Fibroblast of the aortic adventitia (primary cell): Measurements from ENCODE around the gene CCDC172. TPM values are rescaled to one million over a fixed set of nuclear protein-coding genes. Genes with fewer than 3 reads are reported as not detected.

Experiments used
- DNase-seq: peaks from one replicate; pipeline ENCODE4 v3.0.0-alpha.2; 2010; ENCODE audit warnings: low read depth
- H3K4me3 ChIP-seq: 2 replicates; pipeline ENCODE4 v1.5.1; 2011; ENCODE audit warnings: low read depth, mild to moderate bottlenecking, control low read depth, low read length, moderate library complexity
- total RNA-seq: library from RNA; depleted of rRNA; stranded (reverse); fragments of >200 nt; gene quantifications from 2 replicates; pipeline ENCODE4 v1.2.3, GENCODE V29; 2012; ENCODE audit warnings: low replicate concordance
- TF ChIP-seq, protein P1 (sequence below): IDR thresholded peaks from 2 replicates; pipeline ENCODE4 v1.5.1; 2011; ENCODE audit warnings: mild to moderate bottlenecking, low read length, control low read depth, inconsistent platforms; ENCODE audit not compliant: insufficient read depth

CCDC172 gene
- total RNA-seq, 1 donor: not detected

DNA sequence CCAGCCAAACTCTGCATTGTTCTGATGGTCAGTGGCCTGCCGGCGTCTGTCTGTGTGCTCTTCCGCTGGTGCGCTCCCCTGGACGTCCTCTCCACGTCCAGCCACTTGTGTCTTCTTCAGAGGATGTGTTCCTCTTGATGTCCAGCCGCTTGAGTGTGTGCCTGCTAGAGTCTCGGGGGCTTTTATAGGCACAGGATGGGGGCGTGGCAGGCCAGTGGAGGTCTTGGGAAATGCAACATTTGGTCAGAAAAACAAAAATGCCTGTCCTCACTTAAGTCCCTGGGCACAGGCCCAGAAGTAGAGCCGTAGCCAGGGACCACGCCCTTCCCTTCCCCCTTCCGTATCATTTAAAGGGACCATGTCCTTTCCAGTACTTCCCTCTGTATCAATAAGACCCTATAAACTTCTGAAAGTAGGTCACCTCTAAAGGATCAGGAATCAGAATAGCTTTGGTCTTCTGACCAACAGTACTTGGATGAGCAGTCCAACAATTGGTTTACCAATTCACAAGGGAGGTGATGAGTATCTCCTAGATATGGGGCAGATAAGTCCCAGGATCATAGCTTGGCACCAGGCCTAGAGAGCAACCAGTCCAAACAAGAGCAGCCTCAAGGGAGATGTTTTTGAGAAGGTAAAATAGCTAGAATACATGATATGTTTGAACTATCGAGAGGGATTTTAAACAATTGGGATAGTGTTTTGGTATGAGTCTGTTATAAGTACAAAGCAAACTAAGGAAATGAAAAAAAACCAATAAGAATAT, 71.2 kb downstream of the CCDC172 start:
- no peak for DNase-seq
- TF ChIP-seq, protein P1, sequence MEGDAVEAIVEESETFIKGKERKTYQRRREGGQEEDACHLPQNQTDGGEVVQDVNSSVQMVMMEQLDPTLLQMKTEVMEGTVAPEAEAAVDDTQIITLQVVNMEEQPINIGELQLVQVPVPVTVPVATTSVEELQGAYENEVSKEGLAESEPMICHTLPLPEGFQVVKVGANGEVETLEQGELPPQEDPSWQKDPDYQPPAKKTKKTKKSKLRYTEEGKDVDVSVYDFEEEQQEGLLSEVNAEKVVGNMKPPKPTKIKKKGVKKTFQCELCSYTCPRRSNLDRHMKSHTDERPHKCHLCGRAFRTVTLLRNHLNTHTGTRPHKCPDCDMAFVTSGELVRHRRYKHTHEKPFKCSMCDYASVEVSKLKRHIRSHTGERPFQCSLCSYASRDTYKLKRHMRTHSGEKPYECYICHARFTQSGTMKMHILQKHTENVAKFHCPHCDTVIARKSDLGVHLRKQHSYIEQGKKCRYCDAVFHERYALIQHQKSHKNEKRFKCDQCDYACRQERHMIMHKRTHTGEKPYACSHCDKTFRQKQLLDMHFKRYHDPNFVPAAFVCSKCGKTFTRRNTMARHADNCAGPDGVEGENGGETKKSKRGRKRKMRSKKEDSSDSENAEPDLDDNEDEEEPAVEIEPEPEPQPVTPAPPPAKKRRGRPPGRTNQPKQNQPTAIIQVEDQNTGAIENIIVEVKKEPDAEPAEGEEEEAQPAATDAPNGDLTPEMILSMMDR: no peak
- no peak overlapping the region for H3K4me3 ChIP-seq

DNA sequence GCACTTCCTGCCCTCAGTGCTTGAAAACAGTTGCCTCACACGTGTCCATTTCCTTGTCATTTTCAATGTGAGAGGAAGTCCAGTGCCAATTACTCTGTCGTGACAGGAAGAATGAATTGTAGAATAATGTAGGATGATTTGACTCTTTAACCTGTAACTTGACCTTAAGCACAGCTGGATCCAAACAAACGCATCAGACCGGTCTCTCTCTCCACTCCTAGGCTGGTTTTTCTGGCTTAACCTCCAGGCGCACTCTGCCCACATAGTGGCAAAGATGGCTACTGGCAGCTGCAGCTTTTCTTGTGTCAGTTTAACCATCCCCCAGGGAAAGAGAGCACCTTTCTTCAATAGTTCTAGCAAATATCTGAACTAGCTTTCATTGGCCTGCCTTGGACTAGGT, 74.0 kb downstream of the CCDC172 start:
- TF ChIP-seq, protein P1: no peak
- no peak for DNase-seq

DNA sequence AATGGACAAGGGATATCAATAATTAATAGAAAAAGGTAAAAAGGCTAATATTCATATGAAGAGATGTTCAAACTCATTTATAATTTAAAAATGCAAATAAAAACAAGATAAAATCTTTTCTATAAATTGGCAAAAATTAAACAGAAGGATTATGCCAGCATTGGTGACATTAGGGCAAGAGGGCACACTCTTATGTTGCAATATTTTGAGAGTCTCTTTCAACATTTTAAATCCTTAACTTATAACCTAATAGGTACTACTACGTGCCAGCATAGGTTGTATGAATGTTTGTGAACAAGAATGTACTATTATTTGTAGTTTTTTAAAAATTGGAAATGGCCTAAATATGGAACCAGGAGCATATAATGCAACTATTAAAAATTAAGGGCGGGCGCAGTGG, 78.6 kb downstream of the CCDC172 start:
- DNase-seq: no peak
- no peak overlapping the region for H3K4me3 ChIP-seq
- TF ChIP-seq, protein P1: no peak

More for the DNA sequence above, 74.0 kb downstream of the CCDC172 start:
- H3K4me3 ChIP-seq: no peak overlapping the region

DNA sequence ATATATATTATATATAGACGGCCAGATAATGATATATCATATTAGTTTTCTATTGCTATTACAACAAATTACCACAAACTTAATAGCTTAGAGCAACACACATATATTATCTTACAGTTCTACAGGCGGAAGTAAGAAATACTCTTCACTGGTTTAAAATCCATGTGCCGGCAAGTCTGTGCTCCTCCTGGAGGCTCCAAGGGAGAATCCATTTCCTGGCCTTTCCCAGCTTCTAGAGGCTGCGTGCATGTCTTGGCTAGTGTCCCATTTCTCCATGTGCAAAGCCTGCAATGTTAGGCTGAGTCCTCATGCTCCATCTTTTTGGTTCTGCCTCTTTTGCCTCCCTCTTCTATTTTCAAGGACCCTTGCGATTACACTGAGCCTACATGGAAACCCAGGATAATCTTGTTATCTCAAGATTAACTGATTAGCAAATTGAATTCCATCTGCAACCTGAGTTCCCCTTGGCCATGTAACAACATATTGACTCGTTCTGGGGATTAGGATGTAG, 79.5 kb downstream of the CCDC172 start:
- no peak for DNase-seq
- TF ChIP-seq, protein P1: no peak
- no peak overlapping the region for H3K4me3 ChIP-seq

DNA sequence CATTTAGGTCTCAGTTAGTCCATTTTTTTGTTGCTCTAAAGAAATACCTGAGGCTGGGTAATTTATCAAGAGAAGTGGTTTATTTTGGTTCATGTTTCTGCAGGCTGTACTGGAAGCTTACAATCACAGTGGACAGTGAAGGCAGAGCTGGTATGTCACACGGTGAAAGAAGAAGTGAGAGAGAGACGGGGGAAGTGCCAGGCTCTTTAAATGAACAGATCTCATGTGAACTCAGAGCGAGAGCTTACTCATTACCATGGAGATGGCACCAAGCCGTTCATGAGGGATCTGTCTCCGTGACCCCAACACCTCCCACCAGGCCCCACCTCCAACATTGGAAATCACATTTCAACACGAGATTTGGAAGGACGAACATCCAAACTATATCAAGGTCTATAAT, 84.5 kb downstream of the CCDC172 start:
- no peak for DNase-seq
- H3K4me3 ChIP-seq: no peak overlapping the region
- TF ChIP-seq, protein P1: no peak

DNA sequence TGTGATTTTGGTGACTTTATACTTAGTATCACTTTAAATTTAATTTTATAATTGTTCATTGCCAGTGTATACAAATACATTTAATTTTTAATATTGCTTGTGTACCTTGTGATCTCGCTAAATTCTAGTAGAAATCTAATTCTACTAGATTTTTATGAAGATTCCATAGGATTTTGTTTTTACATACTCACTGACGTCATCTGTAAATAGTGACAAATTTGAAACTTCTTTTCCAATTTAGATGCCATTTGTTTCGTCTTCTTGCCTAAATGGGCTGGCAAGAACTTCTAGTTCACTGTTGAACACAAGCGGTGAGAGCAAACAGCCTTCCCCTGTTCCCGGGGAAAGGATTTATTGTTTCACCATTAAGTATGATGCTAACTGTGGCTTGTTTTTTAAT, 86.1 kb downstream of the CCDC172 start:
- DNase-seq: no peak
- H3K4me3 ChIP-seq: no peak overlapping the region
- TF ChIP-seq, protein P1: no peak
